Ammon's horn (tissue), 1 donor: Measurements from ENCODE around the gene CARD19.
A peak's percentile ranks its signal among the peaks of the same experiment; 100 is the strongest.

Experiments used
- DNase-seq: peaks from one replicate; pipeline ENCODE4 v3.0.0-alpha.2; 2016; ENCODE audit warnings: low spot score

Gene CARD19

GRCh38 chr9:93096131-93096802, at the start of gene CARD19:
Gene CARD19, plus strand, starts transcription at chr9:93096217. Its CDS starts 129 bp downstream, at chr9:93096346.
- peak; percentile 47 for DNase-seq

DNA sequence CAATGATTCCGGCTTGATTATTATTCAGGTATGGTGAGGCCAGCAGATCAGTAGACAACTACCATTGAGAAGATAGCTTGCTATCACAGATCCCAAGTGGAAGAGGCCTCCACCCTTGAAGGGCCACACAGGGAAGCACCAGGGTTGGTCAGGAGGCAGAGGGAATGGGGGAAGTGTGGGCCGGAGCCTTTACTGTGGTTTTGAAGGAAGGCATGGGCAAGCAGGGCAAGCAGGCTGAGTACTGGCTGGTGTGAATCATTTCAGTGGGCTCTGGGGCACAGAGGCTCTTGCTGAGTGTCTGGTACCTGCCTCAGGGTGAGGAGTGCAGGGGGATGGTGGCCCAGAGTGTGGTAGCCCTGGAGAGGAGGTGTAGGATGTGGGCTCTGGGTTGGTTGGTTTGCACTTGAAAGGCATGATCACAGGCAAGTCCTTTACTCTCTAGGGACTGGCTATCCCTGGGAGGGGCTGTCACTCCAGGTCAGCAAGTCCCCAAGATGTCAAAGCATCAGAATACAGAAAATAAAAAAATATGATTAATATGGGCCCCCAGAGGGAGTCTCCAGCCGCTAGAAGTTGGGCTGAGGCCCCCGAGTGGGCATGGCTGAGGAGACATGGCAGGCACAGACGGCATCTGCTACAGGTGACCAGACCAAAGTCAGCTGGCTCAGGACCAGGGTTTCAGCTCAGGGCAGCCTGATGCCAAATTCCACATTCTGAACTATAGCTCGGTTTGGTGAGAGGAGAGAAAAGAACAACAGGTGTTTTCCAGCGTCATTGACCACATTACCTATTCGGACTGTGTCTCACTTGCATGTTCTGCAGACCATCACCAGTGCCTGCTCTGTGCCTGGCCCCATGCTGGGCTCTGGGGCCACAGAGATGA, 47.2 kb upstream of the CARD19 start:
- no peak for DNase-seq

DNA sequence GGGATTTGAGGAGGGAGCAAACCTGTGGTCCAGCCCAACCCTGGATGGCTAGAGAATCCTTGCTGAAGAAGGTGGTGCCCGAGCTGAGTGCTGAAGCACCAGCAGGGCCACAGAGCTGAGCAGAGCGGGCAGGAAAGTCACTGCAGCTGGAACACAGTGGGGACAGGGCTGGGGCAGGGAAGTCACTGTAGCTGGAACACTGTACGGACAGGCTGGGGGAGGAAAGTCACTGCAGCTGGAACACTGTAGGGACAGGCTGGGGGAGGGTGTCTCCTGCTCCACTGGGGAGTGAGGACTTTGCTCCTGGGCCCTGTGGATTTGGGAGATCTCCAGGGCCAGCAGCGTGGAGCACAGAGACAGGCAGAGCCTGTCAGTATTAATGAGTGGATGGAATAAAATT, 46.5 kb upstream of the CARD19 start:
- DNase-seq = no peak

- no peak for DNase-seq
These were observed 45.8 kb upstream of the CARD19 start for GRCh38 chr9:93050231-93050630.

DNA sequence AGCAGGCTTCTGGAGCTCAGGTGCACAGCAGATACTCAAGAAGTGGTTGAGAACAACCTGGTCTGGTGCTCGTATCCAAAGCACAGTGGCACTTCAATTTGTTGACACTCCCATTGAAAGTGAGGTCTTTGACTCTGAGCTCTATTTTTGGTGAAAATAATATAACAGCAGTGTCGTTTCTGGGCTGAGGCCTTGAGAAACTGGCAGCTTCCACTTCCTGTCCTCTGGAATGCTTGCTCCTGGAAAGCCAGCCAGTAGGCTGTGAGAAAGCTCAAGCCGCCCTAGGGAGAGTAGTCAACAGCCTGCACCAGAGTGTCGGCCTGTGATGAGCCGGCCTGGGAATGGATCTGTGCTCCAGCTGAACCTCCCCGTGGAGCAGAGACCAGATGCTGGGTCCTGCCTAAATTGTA, 44.3 kb upstream of the CARD19 start:
- no peak for DNase-seq

DNA sequence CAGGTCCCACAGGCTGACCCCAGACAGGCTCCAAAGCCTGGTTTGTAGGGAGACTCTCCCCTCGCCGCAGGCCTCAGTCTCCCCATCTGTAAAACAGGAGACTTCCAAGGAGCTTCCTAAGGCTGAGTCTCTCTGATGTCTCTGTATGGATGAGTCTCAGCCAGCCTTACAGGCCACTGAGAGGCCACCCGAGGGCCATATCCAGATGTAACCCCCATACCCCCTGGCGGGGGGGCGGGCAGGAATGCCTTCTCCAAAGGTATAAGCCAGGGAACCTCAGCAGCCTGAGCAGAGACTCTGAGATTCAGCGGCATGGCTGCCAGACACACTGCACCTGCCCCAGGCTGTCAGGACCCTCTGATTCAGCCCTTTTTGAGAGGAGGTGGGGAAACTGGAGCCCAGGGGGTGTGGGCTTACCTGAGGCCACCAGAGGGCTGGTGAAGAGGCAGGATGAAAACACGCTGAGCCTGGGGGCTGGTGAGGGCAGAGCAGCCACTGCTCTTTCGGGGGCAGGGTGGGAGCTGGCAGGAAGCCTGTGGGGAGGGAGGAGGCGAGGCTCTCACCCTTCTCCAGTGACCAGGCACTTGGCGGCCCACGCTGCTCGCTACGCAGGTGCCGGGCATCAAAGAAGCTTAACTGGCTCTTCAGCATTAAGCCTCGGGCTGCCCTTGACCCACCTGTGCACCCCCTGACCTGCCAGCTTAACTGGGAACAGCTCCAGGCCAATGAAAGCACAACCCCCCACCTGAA, 43.1 kb upstream of the CARD19 start:
- DNase-seq = no peak

GRCh38 chr9:93053781-93054331, 42.2 kb upstream of the CARD19 start:
- DNase-seq = no peak

GRCh38 chr9:93054758-93055704, 41.0 kb upstream of the CARD19 start:
- DNase-seq = peak; percentile 44

DNA sequence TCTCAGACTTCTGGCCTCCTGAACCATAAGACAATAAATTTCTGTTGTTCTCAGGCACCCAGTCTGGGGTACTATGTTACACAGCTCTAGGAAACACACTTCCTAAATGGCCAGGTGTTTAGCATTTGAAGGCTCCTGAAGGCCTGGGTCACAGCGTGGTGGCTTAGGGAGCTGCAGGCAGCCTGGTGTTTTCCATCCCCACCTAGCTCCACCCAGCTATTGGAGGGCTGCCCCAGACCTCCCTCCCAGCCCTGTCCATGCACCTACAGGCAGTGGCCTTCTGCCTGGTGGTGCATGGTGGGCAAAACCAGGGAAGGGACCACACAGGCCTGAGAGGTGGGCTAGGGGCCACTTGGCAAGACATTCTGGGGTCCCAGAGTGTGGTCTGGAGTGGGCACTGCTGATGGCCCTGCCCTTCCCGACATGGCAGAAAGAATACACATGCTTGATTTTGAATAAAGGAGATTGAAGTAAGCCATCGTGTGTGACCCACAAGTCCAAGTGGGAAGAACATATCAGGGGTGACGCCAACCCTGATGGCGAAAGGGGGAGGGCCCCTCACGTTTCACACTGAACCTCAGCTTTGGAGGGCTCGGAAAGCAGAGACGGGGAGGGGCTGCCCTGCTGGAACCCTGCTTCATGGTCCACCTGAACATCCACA, 38.8 kb upstream of the CARD19 start:
- no peak for DNase-seq

DNA sequence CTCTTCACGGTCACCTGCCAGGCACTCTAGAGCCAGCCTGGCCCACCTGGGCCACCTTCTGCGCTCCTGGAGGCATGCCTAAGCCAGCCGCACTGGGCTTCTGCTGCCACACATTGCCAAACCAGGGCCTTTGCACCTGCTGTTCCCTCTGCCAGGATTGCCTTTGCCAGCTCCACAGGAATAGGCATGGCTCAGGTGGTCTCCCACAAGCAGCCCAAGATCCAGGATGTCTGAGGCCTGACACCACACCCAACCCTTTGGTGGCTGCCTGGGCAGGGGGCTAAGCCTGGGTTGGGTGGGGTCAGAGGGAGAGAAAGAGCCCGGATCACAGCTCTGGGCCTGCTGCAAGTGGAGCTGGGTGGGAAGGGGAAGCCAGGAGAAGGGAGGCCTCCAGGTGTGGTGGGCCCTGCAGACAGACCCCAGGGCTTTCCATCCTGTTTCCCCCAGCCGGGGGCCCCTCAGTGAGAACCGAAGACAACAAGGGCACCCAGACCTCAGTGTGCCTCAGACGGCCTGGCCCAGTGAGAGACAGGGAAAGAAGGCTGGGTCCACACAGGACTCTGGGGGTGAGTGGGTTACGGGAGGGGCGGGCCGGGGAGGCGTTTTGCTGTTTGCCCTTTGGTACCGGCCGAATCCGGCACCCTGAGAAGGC, 38.2 kb upstream of the CARD19 start:
- no peak for DNase-seq

- peak; percentile 31 for DNase-seq
These were observed 37.5 kb upstream of the CARD19 start, which contains the start of gene SUSD3 for GRCh38 chr9:93058355-93059010. Gene SUSD3, plus strand, starts transcription at chr9:93058701. Its CDS starts 42 bp downstream, at chr9:93058743.

DNA sequence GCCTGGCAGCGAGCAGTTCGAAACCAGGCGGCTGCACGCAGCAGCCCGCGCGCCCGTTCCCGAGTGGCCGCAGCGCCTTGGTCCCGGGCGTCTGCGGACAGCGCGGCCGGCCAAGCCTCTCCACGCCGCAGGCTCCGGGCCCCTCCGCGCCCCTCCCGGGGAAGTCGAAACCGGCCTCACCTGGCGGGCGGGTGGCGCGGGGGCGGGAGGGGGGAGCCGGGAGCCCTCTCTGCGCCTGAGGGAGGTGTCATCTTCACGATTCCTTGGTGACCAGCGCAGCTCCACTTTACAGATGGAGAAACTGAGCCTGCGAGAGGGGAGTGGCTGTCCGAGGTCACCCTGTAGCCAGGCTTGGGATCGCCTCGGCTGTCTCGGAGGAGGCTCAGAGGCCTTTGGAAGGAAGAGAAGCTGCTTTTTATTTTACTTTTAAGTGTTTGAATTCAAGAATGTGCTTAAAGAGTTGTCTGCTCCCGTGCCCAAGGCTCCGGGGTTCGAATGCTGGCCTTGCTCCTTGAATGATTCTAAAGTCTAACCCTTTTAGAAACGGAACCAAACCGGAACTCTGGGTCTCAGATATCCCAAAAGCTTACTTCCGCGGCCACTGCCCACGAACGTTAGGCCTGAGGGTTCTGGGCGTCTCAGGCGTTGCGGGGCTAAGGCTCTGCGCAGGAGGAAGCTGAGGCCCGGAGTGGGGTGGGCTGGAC, 36.9 kb upstream of the CARD19 start:
- DNase-seq = peak; percentile 50

- DNase-seq = no peak
These were observed 36.1 kb upstream of the CARD19 start for GRCh38 chr9:93059715-93060578.

DNA sequence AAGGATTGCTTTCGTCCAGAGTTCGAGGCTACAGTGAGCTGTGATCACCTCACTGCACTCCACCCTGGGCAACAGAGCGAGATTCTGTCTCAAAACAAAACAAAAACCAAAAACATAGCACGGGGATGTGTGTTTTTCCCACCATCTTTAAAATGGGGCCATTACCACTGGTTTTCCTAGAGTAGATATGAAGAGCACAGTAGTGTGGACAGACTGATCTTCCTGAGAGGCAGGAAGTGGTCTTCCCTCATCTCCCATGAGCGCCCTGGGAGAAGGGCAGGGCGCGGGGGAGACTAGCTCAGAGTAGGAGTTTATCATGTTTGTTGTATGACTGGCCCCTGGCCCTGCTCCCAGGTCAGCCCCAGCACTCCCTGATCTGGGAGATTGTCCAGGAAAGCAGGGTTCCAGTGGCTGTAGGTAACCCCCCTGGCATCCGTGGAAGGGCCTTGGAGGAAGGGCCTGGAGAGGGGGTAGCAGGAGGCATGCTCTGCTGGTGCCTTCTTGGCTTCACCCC, 35.2 kb upstream of the CARD19 start:
- DNase-seq = no peak

DNA sequence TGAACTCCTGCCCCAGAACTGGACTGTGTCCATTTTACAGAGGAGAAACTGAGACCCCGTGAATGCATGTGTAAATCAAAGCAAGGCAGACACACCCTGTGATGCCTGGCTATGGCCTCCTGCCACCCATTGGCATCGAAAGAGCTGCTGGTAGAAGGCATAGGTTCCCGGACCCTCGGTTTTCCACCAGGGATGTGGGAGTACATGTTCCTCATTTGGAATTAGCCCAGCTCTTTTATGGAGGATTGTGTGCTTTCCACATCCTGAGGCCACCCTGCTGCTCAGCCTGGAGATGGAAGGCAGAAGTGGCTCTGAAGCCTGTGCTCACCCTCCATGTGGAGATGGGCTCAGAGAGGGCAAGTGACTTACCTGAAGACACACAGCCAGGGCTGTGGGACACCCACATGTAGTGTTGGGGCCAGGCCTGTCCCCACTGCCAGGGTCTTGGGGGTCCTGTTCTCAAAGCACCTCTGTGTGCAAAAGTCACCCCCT, 34.7 kb upstream of the CARD19 start:
- no peak for DNase-seq

DNA sequence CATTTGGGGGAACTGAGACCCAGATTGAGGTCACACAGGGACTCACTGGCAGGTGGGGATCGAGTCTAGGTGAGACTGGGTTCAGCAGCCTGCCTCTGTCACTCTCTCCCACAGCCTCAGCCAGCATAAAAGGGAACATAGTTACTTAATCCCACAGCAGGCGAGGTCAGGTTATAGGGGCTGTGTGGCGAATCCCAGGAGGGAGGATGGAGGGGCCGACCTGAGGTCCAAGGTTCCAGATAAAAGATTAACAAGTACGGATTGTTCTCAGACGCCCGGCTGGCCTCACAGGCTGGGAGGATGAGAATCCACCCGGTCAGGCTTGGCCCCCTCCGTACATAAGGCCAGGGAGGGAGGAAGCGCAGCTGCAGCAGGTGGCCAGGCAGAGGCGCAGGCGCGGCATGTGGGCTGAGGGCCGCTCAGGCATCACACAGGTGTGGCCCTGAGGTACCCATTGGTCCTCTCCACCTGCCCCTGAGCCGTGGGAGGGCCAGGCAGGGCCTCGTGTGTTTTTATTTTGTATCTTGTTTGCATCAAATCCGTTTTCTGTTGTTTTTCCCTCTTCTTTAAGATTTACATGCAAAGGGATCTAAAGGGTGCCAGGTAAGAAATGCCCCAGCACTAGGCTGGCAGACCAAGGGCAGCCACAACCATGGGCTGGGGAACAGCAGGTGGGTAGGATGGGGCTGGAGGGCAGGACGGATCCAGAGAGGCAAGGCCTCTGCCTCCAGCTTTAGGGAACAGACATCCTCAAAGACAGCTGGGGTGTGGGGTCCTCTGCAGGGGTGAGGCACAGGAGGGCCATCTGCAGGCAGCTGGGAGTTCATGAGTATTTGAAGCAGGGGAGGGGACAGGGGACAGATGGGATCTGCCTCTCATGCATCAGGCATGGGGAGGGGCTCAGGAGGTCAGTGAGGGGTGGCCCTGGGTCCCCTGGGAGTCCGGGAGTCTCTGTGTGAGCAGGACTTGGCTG, 33.9 kb upstream of the CARD19 start:
- no peak for DNase-seq
